HG02970 (cell line): Measurements from ENCODE around the gene ACO2.
A peak's percentile ranks its signal among the peaks of the same experiment; 100 is the strongest.
"Not testable (repeated sequence)": the region's sequence is repeated elsewhere in the genome, so short reads cannot be mapped to it uniquely, and the experiment has no call there.

ENCODE experiments used
- ATAC-seq: cut with Tn5 transposase; IDR thresholded peaks from one replicate; pipeline ENCODE4 v1.9.1; 2021; ENCODE audit warnings: mild to moderate bottlenecking, moderate library complexity, moderate number of reproducible peaks; ENCODE audit not compliant: unreplicated experiment, low FRiP score

ACO2 gene

DNA sequence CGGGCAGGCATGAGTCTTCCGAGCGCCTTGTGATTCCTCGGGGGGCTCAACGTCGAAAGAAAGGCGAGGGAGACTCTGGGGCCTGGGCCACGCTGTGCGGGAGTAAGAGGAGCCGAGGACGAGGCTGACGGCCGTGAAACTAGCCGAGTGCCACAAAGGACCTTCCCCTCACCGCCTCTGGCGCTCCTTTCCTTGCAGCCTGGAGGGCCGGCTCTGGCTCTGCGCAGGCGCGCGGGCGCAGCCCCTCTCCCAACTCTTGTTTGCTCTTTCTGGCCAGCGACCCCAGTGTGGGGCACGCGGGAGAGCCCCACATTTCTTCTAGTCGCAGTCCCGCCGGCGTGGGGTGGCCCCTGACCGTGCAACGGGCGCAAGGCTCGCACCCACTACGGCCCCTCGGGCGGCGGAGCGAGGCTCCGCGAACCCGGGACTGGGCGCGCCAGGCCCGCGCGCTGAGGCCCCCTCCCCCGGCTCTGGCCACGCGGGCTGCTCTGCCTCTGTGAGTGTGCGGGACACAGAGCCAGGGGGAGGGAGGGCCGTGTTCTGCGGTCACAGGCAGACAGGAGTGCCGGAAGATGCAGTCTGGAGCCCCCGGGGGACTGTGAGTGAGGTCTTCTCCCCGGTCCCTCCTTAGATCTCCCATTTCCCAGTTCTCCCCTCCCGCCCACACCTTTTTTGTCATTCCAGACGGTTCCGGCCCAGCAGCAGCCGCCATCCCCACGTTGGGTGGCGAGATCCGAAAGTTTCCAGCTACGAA, 21.3 kb upstream of the ACO2 start:
- no peak for ATAC-seq

- ATAC-seq: peak; percentile 37
Measured at GRCh38 chr22:41448189-41448808, 20.6 kb upstream of the ACO2 start.

DNA sequence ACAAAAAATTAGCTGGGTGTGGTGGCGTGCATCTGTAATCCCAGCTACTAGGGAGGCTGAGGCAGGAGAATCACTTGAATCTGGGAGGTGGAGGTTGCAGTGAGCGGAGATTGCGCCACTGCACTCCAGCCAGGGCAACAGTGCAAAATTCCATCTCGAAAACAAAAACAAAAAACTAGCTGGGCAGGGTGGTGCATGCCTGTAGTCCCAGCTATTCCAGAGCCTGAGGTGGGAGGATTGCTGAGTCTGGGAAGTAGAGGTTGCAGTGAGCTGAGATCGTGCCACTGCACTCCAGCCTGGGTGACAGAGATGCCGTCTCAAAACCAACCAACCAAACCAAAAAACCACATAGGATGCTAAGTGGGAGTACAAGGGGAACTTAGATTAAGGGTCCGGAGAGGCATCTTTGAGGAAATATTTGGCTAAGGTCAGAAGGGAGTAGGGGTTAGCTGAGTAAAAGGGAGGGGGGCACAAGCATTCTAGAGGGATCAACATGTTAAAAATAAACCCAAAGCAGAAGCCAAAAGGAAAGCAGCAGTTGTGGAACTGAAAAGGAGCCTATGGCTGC, 10.7 kb upstream of the ACO2 start:
- no peak for ATAC-seq

- no peak for ATAC-seq
Measured at GRCh38 chr22:41459431-41459830, 9.5 kb upstream of the ACO2 start.

DNA sequence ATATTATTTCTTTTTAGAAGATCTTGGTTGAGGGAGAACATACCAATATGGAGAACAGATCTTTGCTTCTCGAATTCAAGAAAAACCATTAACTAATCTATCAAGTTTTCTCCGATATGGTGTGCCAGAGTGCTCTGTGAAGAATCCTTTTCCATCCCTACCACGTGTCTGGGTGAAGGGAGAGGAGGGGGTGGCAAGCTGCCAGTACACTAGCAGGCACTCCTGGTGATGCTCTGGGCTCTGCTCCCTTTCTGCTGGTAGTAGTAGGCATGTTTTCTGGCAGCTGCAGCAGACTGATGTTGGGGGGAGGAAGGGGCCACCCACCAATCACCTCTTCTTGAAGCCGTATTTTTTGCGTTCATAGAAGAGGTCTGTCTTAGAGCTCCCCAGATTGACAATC, 8.8 kb upstream of the ACO2 start:
- ATAC-seq: not testable (repeated sequence)

GRCh38 chr22:41461901-41462300, 7.0 kb upstream of the ACO2 start:
- no peak for ATAC-seq

GRCh38 chr22:41469218-41469851, 418 bp downstream of the ACO2 start:
- ATAC-seq: peak; percentile 9

DNA sequence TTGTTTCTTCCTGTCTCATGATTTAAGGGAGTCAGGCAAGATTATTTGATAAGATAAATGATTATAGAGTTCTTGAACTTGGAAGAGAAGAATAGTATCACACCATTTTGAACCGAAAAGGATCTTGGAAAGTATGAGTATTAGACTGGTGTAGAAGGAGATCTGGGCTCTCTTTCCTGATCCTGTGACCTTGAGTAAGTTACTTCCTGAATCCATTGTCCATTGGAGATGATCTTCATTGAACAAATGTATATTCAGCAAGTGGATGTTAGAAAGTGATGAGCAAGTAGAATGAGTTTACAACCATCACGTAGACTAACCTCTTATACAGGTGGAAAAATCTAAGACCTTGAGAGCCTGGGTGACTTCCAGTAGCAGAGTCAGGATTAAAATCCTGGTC, 2.0 kb downstream of the ACO2 start:
- ATAC-seq: no peak

DNA sequence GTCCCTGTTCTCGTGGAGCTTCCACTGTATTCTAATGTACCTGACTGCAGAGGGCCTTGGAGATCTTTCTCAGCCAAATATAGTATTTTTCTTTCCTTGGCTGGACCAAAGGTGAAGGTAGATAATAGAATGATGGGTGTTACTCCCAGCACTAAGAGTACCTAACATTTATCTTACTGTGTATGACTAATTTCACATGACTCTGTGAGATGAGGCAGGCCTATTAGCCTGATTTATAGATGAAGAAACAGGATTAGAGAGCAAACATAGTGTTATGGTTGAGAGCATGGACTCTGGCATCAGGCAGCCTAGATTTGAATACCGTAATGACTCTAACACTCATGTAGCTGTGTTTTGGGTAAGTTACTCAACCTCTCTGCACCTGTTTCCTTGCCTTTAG, 2.7 kb downstream of the ACO2 start:
- ATAC-seq: no peak

DNA sequence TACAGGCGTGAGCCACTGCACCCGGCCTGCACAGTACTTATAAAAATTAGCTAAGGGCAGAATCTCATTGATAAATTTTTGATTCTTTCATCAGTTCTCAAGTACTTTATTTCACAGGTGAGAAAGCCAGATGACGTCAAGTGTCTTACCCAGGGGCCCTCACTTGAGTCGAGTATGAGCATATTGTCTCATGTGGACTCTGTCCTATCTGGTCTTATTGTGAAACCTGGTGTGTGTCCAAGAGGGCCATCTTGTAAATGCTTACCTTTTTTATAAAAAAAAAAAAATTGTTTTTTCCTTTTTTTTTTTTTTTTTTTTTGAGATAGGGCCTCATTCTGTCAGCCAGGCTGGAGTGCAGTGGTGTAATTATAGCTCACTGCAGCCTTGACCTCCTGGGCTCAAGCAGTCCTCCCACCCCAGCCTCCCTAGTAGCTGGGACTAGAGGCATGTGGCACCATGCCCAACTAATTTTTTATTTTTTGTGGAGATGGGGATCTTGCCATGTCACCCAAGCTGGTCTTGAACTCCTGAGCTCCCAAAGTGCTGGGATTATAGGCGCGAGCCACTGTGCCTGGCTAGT, 6.0 kb downstream of the ACO2 start:
- ATAC-seq: no peak

DNA sequence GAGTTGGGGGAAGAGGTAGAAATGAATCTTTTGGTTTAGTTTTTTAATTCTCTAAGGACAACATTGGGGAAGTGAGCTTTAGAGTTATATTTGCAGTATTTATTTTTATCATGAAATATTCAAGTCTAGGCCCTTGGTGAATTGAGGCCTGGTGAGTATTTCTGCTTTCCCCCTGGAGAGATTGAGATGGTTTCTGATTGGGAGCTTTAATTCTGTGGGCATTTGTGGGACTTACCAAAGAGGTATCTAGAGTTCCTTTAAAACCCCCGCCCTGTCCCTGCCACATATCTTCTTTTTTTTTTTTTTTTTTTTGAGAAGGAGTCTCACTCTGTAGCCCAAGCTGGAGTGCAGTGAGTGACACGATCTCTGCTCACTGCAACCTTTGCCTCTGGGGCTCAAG, 9.6 kb downstream of the ACO2 start:
- no peak for ATAC-seq

DNA sequence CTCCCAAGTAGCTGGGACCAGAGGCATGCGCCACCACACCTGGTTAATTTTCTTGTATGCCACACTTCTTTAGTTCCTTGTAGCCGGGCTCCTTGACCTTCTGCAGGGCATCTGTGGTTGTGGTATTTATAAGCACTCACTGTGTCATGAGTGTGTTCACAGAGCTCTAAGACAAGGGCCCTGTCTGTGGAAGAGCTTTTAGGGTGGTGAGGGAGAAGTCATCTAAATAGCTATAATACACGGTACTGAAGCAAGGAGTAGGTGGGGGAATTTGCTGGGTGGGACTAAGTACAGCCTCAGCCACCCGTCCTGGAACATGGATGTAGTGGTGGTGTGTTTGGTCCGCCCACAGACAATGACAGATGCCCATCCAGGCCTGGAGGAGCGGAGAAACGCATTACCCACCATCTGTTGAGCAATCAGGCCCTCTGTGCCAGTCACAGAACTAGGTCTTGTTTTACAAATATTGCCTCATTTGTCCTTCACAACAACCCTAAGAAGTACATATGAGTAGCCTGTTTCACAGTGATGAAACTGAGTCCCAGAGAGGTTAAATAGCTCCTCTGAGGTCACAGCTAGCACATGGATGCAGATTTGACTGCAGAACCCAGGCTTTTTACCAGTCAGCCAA, 10.1 kb downstream of the ACO2 start:
- no peak for ATAC-seq

- ATAC-seq: no peak
Measured at GRCh38 chr22:41479671-41480396, 10.9 kb downstream of the ACO2 start.

GRCh38 chr22:41480397-41480735, 11.4 kb downstream of the ACO2 start:
- no peak for ATAC-seq

- no peak for ATAC-seq
Measured at GRCh38 chr22:41481131-41481830, 12.4 kb downstream of the ACO2 start.

DNA sequence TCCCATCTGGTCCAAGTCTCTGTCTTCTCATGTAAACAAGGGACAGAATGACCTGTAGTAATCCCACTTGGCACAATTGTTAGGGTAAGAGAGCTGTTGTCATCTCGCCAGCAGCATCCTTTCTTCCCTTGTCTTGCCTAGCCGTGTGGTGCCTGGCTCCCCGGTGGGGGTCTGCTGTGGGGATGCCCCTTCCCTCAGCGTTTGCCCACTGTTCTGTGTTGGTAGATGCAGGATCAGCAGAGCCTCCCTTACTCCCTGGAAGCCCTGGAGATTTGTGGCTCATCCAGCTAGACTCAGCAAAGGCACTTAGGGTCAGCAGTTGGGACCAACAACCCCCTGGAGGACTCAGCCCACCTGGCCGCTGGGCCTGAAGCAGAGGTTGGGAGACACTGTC, 13.0 kb downstream of the ACO2 start:
- ATAC-seq: no peak

- ATAC-seq: no peak
Measured at GRCh38 chr22:41482319-41482935, 13.5 kb downstream of the ACO2 start.

- no peak for ATAC-seq
Measured at GRCh38 chr22:41485033-41485432, 16.1 kb downstream of the ACO2 start.
